CD4-positive, alpha-beta T cell (primary cell): ENCODE results near the gene SOX5. TPM values are rescaled to one million over a fixed set of nuclear protein-coding genes. Genes with fewer than 3 reads are reported as not detected.

Experiments used
- ATAC-seq: fragments of 200-7000 bp; cut with Tn5 transposase; one replicate; pipeline ENCODE4 v1.10.0; 2022; ENCODE audit warnings: mild to moderate bottlenecking; ENCODE audit not compliant: poor library complexity
- CTCF ChIA-PET: fragments of 350-600 bp; sonication (Branson Sonifier 250); formaldehyde crosslinking; loops from one replicate; lab custom pipeline; 2021; ENCODE audit warnings: antibody characterized with exemption, inconsistent platforms; lab: Charles Lee
- POLR2A ChIA-PET: fragments of 350-600 bp; sonication (Branson Sonifier 250); formaldehyde crosslinking; loops from one replicate; lab custom pipeline; 2021; ENCODE audit warnings: antibody characterized with exemption, inconsistent platforms; lab: Charles Lee
- DNase-seq, 14 experiments: peaks; one replicate each; pipeline ENCODE4 v3.0.0-alpha.2; 2013 to 2020; ENCODE audit warnings: mixed read lengths in 2 of 14
- H3K27ac ChIP-seq, 2 donors: one replicate each; pipeline versions ENCODE4 v1.5.1 to v1.7.0; 2013; ENCODE audit warnings: low read length in 2 of 2, low read depth in 1 of 2, mild to moderate bottlenecking in 1 of 2
- H3K27me3 ChIP-seq, 2 experiments: 1 replicate in 1 of 2; 2 replicates in 1 of 2; pipeline versions ENCODE4 v1.6.1 to v1.7.0; 2013; ENCODE audit warnings: low read length in 2 of 2, control low read depth in 1 of 2, mild to moderate bottlenecking in 1 of 2, moderate library complexity in 1 of 2; ENCODE audit not compliant: insufficient read depth in 2 of 2, control insufficient read depth in 1 of 2
- H3K36me3 ChIP-seq: one replicate; pipeline ENCODE4 v1.6.1; 2013; ENCODE audit warnings: low read length, control low read depth; ENCODE audit not compliant: insufficient read depth
- H3K4me1 ChIP-seq: one replicate; pipeline ENCODE4 v1.6.1; 2013; ENCODE audit warnings: low read length, control low read depth; ENCODE audit not compliant: insufficient read depth
- H3K4me3 ChIP-seq: one replicate; pipeline ENCODE4 v1.5.1; 2013; ENCODE audit warnings: mild to moderate bottlenecking, low read length, moderate library complexity
- H3K9me3 ChIP-seq, 2 experiments: 1 replicate in 1 of 2; 2 replicates in 1 of 2; pipeline versions ENCODE4 v1.6.1 to v1.7.0; 2013; ENCODE audit warnings: low read length in 2 of 2, mild to moderate bottlenecking in 2 of 2, control low read depth in 1 of 2, moderate library complexity in 1 of 2; ENCODE audit not compliant: control insufficient read depth in 1 of 2, insufficient read depth in 1 of 2
- H3K27ac Mint-ChIP-seq: one replicate; pipeline ENCODE4 v1.8.0; 2020; ENCODE audit warnings: mixed read lengths
- H3K27me3 Mint-ChIP-seq: one replicate; pipeline ENCODE4 v1.8.0; 2021; ENCODE audit warnings: mixed read lengths
- H3K36me3 Mint-ChIP-seq: one replicate; pipeline ENCODE4 v1.8.0; 2021; ENCODE audit warnings: low read depth, mixed read lengths
- H3K4me1 Mint-ChIP-seq: one replicate; pipeline ENCODE4 v1.8.0; 2021; ENCODE audit warnings: low read depth, mixed read lengths
- H3K4me3 Mint-ChIP-seq: one replicate; pipeline ENCODE4 v1.8.0; 2020; ENCODE audit warnings: mild to moderate bottlenecking, mixed read lengths
- H3K9me3 Mint-ChIP-seq: one replicate; pipeline ENCODE4 v1.8.0; 2020; ENCODE audit warnings: mixed read lengths
- CTCF ChIP-seq: fragments of 200-600 bp; IDR thresholded peaks from one replicate; pipeline ENCODE4 v1.8.0; 2022; ENCODE audit warnings: antibody characterized with exemption, mild to moderate bottlenecking
- intact Hi-C, 2 experiments: fragments of 100-400 bp; cut with DNase I in 1 of 2; cut with micrococcal nuclease in 1 of 2; formaldehyde crosslinking; loops; one replicate each; pipeline versions ENCODE4 v1.15.1 to v1.9.0; 2023 to 2025; cut with DNase I, micrococcal nuclease
- total RNA-seq, 174 experiments: library from RNA in 2 of 174; stranded (reverse) in 2 of 174; gene quantifications; one replicate each; pipeline ENCODE4 v1.2.3 and lab custom pipeline; 2021 to 2026

Gene SOX5
- total RNA-seq, 2 experiments from 2014 or later: not detected

- DNase-seq (no peak), ATAC-seq (no peak)
- no peaks in the 10 kb centered on the region for H3K4me1 Mint-ChIP-seq
- TF ChIP-seq CTCF: no peak
- H3K36me3 Mint-ChIP-seq: no peaks in the 10 kb centered on the region
- intact Hi-C loops: no loop called here
- H3K36me3 ChIP-seq: no peaks in the 10 kb centered on the region
- no peaks in the 10 kb centered on the region for H3K9me3 ChIP-seq
- no peak overlapping the region for H3K4me3 ChIP-seq
- H3K4me1 ChIP-seq: no peaks in the 10 kb centered on the region
- no peaks in the 10 kb centered on the region for H3K27me3 ChIP-seq
- H3K27ac ChIP-seq: no peak overlapping the region
- peaks cover 2% of the 10 kb centered on the region for H3K9me3 Mint-ChIP-seq
- H3K27ac Mint-ChIP-seq: no peak overlapping the region
- no peaks in the 10 kb centered on the region for H3K27me3 Mint-ChIP-seq
- CTCF ChIA-PET: no interaction called here
- POLR2A ChIA-PET: no interaction called here
- H3K4me3 Mint-ChIP-seq: no peak overlapping the region
These were observed 444.6 kb downstream of the SOX5 start for GRCh38 chr12:23504641-23505399.

GRCh38 chr12:23504043-23504442 lies 445.4 kb downstream of the SOX5 start:
- no peak overlapping the region for H3K4me3 Mint-ChIP-seq
- no peaks in the 10 kb centered on the region for H3K36me3 Mint-ChIP-seq
- no peaks in the 10 kb centered on the region for H3K36me3 ChIP-seq
- DNase-seq (no peak), ATAC-seq (no peak)
- no peak for TF ChIP-seq CTCF
- H3K4me1 ChIP-seq: no peaks in the 10 kb centered on the region
- H3K4me3 ChIP-seq: no peak overlapping the region
- no peaks in the 10 kb centered on the region for H3K27me3 Mint-ChIP-seq
- no peaks in the 10 kb centered on the region for H3K27me3 ChIP-seq
- POLR2A ChIA-PET: no interaction called here
- no peak overlapping the region for H3K27ac ChIP-seq
- intact Hi-C loops: no loop called here
- CTCF ChIA-PET: no interaction called here
- no peaks in the 10 kb centered on the region for H3K4me1 Mint-ChIP-seq
- H3K27ac Mint-ChIP-seq: no peak overlapping the region
- H3K9me3 ChIP-seq: no peaks in the 10 kb centered on the region
- H3K9me3 Mint-ChIP-seq: no peaks in the 10 kb centered on the region

- TF ChIP-seq CTCF: no peak
- no peaks in the 10 kb centered on the region for H3K27me3 ChIP-seq
- no peaks in the 10 kb centered on the region for H3K4me1 Mint-ChIP-seq
- H3K4me3 ChIP-seq: no peak overlapping the region
- H3K27me3 Mint-ChIP-seq: no peaks in the 10 kb centered on the region
- no peak overlapping the region for H3K4me3 Mint-ChIP-seq
- no peaks in the 10 kb centered on the region for H3K9me3 Mint-ChIP-seq
- no peaks in the 10 kb centered on the region for H3K9me3 ChIP-seq
- POLR2A ChIA-PET: no interaction called here
- intact Hi-C loops: no loop called here
- no peak for ATAC-seq
- H3K27ac Mint-ChIP-seq: no peak overlapping the region
- H3K27ac ChIP-seq: no peak overlapping the region
- H3K36me3 Mint-ChIP-seq: no peaks in the 10 kb centered on the region
- DNase-seq: no peak
- no peaks in the 10 kb centered on the region for H3K4me1 ChIP-seq
- no peaks in the 10 kb centered on the region for H3K36me3 ChIP-seq
- CTCF ChIA-PET: no interaction called here
These were observed 445.9 kb downstream of the SOX5 start for GRCh38 chr12:23503544-23503943.
